Kidney (tissue), 14 donors: ENCODE results near the gene ACTL7B. TPM values are rescaled to one million over a fixed set of nuclear protein-coding genes. Genes with fewer than 3 reads are reported as not detected.
A peak's percentile ranks its signal among the peaks of the same experiment; 100 is the strongest.

ENCODE experiments used
- DNase-seq, 5 donors: peaks; one replicate each; pipeline ENCODE4 v3.0.0-alpha.2; 2013 to 2020
- FAIRE-seq: peaks from 2 replicates; lab custom pipeline; 2012; peaks lifted over from hg19 to GRCh38; lab: Jason Lieb, UNC
- H3K27ac ChIP-seq, 2 donors: one replicate each; pipeline ENCODE4 v1.7.0; 2013; ENCODE audit warnings: low read depth in 2 of 2, low read length in 2 of 2, inconsistent platforms in 1 of 2
- H3K27me3 ChIP-seq: one replicate; pipeline ENCODE4 v1.7.1; 2013; ENCODE audit warnings: low read length, inconsistent platforms; ENCODE audit not compliant: control insufficient read depth, insufficient read depth
- H3K36me3 ChIP-seq, 3 donors: one replicate each; pipeline versions ENCODE4 v1.7.0 to v1.7.1; 2013; ENCODE audit warnings: low read length in 3 of 3, control low read depth in 1 of 3, inconsistent platforms in 1 of 3; ENCODE audit not compliant: insufficient read depth in 3 of 3, control insufficient read depth in 2 of 3
- H3K4me1 ChIP-seq, 3 donors: one replicate each; pipeline versions ENCODE4 v1.7.0 to v1.7.1; 2013; ENCODE audit warnings: low read length in 3 of 3, inconsistent platforms in 1 of 3, low read depth in 1 of 3; ENCODE audit not compliant: control insufficient read depth in 2 of 3, insufficient read depth in 2 of 3
- H3K4me3 ChIP-seq, 3 donors: one replicate each; pipeline versions ENCODE4 v1.7.0 to v1.8.1; 2013; ENCODE audit warnings: low read length in 3 of 3, control low read depth in 1 of 3, inconsistent platforms in 1 of 3
- H3K9ac ChIP-seq, 3 donors: one replicate each; pipeline versions ENCODE4 v1.7.0 to v1.7.1; 2013; ENCODE audit warnings: low read length in 3 of 3, control low read depth in 1 of 3, inconsistent platforms in 1 of 3
- H3K9me3 ChIP-seq, 3 donors: one replicate each; pipeline versions ENCODE4 v1.7.0 to v1.7.1; 2013; ENCODE audit warnings: low read length in 3 of 3, control low read depth in 1 of 3, inconsistent platforms in 1 of 3; ENCODE audit not compliant: control insufficient read depth in 2 of 3, insufficient read depth in 1 of 3
- intact Hi-C: fragments of 100-400 bp; cut with DNase I; formaldehyde crosslinking; loops from one replicate; pipeline ENCODE4 v1.11.1; 2022
- polyA plus RNA-seq: library from polyadenylated mRNA; stranded (reverse); fragments of 350-450 nt; fragmentation: Illumina TruSeq; extraction: RNeasy Lipid Tissue Mini Kit (QIAGEN cat#74804); gene quantifications from one replicate; pipeline ENCODE4 v1.2.3, GENCODE V29; 2014; ENCODE audit warnings: low read depth, low replicate concordance; ENCODE audit not compliant: insufficient read depth
- total RNA-seq: library from RNA; stranded (reverse); fragmentation: NEBNext Ultra II Directional; extraction: Animal tissue kit (Norgen Biotek cat#: 25700); gene quantifications from one replicate; pipeline ENCODE4 v1.2.1, GENCODE V29; 2021
- TF ChIP-seq, protein P1 (sequence below): IDR thresholded peaks from 3 replicates; pipeline ENCODE4 v1.5.1; 2012; ENCODE audit warnings: mild to moderate bottlenecking, moderate library complexity, borderline replicate concordance; ENCODE audit not compliant: insufficient read depth; ENCODE audit errors: extremely low read depth
- donor health status: control.
- donor health status: control.
- donor health status: control.
- donor health status: control.
- donor health status: control.
- donor health status: DM: yes; HTN: yes; CAD: no.
- donor health status: Normal renal cell carcinoma (clear cell type).

Gene ACTL7B
- total and polyA plus RNA-seq, 2 donors from 2014 or later = not detected

DNA sequence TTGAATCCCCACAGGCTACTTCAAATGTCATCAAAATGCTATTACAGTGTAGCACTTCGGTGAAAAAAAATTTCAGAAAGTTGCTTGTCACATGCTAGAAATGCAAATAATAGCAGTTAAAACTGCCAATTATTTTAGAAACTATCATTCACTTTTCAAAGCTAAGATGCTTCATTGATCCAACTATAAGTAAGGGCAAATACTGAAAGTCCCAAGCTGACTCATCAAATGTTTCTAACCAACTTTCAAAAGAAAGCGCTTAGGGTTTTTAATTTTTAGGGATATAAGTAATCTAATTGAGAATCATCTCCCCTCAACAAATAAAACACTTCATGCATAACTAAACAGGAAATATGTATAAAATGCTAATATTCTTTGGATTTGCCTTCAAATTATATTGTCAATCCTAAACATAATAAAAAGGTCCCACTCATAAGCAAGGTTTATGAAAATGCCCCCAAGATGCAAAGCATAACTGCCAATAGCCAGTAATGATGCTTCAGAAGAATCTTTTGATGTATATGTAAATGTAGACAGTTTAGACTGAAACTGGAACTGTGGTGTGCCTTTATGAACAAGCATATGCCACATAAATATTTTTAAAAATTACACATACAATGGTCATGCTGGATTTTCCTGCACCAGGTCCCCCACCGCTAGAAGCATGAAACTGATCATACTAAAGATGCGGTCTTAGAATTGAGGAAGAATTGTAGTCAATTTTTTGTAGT, 18.4 kb upstream of the ACTL7B start:
- no peak overlapping the region for H3K27ac ChIP-seq
- intact Hi-C loops = no loop called here
- H3K4me3 ChIP-seq = no peak overlapping the region
- no peaks in the 10 kb centered on the region for H3K9me3 ChIP-seq
- no peak overlapping the region for H3K9ac ChIP-seq
- TF ChIP-seq, protein P1, sequence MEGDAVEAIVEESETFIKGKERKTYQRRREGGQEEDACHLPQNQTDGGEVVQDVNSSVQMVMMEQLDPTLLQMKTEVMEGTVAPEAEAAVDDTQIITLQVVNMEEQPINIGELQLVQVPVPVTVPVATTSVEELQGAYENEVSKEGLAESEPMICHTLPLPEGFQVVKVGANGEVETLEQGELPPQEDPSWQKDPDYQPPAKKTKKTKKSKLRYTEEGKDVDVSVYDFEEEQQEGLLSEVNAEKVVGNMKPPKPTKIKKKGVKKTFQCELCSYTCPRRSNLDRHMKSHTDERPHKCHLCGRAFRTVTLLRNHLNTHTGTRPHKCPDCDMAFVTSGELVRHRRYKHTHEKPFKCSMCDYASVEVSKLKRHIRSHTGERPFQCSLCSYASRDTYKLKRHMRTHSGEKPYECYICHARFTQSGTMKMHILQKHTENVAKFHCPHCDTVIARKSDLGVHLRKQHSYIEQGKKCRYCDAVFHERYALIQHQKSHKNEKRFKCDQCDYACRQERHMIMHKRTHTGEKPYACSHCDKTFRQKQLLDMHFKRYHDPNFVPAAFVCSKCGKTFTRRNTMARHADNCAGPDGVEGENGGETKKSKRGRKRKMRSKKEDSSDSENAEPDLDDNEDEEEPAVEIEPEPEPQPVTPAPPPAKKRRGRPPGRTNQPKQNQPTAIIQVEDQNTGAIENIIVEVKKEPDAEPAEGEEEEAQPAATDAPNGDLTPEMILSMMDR = no peak
- FAIRE-seq (no peak), DNase-seq (no peak)
- peaks cover 5 to 50% (median 28%) of the 10 kb centered on the region in 3 donors for H3K36me3 ChIP-seq
- H3K27me3 ChIP-seq = no peaks in the 10 kb centered on the region
- no peaks in the 10 kb centered on the region for H3K4me1 ChIP-seq

DNA sequence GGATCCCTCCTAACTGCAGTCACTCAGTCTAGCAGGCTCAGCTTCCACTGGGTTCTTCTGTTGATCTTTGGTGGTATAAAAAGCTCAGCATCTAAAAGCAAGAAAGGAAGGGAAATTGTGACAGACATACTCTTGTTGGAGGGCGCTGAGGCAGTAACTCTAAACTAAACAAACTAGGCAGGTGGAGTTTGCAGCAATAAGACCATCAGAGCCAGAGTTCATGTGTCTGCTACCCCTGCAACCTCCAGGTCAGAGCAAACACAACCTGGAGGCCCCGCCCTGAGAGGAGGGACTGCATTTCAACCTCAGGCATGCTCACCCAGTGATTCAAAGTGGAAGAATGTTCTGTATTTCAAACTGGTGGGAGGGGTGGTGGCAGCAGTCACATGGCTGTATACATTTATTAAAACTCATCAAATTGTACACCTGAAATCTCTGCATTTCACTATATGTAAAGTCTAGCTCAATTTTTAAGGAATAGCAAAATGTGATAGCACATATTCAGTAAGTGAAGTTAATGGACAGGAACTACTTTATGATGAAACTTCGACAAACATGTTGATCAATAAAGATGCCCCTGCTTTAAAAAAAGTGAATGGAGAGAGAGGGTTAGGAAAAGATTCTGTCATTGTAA, 13.4 kb upstream of the ACTL7B start:
- FAIRE-seq (no peak), DNase-seq (peak in 1 of 5 donors; percentile 9)
- Histone ChIP-seq H3K36me3 (peaks cover 2 to 25% (median 10%) of the 10 kb centered on the region in 3 donors), H3K9me3 (no peaks in the 10 kb centered on the region), H3K4me1 (no peaks in the 10 kb centered on the region), H3K9ac (no peak overlapping the region), H3K27ac (no peak overlapping the region), H3K4me3 (no peak overlapping the region), H3K27me3 (no peaks in the 10 kb centered on the region)
- intact Hi-C loops = no loop called here
- TF ChIP-seq, protein P1 = no peak

DNA sequence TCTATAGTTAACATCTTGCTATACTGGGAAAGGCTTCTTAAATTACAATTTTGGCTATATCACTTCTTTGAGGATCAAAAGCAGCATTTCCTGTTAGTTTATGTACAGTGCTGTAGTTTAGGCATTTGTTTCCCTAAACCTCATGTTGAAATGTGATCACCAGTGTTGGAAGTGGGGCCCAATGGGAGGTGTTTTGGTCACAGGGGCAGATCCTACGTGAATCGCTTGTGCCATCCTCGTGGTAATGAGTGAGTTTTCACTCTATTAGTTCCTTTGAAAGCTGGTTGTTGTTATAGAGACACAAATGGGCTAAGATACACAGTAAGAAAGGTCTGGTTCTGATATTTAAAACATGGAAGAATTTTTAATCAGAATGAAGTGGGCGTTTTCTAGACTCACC, 12.0 kb upstream of the ACTL7B start:
- Histone ChIP-seq H3K36me3 (peaks cover 2 to 14% (median 5%) of the 10 kb centered on the region in 3 donors), H3K27ac (no peak overlapping the region), H3K9me3 (no peaks in the 10 kb centered on the region), H3K4me3 (no peak overlapping the region), H3K4me1 (no peaks in the 10 kb centered on the region), H3K9ac (no peak overlapping the region), H3K27me3 (no peaks in the 10 kb centered on the region)
- no peak for FAIRE-seq
- intact Hi-C loops = no loop called here
- TF ChIP-seq, protein P1 = no peak
- DNase-seq = no peak
